ENCODE results near the gene GJB6. TPM values are rescaled to one million over a fixed set of nuclear protein-coding genes. Genes with fewer than 3 reads are reported as not detected.

The GJB6 gene
- total RNA-seq, 2 experiments from 2014 or later = 19.8 to 26.0 TPM

DNA sequence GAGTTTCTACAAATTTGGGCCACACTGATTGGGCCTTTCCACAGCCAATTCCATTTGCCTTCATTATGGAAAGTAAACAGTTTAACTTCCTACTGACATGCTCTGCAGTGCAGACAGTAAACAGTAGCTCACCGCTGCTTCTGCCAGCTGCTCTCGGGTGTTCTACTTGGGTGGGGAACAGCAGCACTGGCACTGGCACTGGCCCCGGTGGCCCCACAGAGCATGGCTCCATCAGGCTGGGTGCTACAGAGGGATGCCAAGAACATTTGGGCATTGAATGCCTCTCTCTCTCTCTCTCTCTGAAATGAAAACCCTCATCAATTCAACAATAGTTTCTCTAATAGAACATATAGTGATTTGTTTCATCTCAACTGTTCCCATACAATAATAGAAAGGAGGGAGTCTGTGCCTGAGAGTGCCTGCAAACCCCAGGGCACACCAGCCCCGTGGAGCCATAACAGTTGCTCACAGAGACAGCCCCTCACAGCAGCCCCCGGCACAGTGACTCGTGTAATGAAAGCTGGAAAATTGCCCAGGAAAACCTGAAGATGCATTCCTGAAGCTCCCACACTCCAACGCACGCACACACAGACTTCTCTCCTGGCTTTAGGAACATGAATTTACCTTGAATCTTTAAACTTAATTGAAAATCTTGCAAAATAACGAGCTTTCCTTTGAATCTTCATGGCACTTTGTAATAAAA is 38.2 kb upstream of the GJB6 start:
- ATAC-seq (ENCODE audit: poor library complexity) = no peak
- CTCF ChIA-PET = interaction anchor here (0.6 kb wide), 1 partner anchor 8 kb away, joined by 3 read pairs; no protein-coding TSS in a partner anchor
- H3K4me1 ChIP-seq (ENCODE audit: insufficient read depth, low read length) = no peaks in the 10 kb centered on the region
- no peak overlapping the region for H3K27ac ChIP-seq (ENCODE audit: low read depth in 1 of 2, low read length in 2 of 2)
- TF ChIP-seq, protein P1, sequence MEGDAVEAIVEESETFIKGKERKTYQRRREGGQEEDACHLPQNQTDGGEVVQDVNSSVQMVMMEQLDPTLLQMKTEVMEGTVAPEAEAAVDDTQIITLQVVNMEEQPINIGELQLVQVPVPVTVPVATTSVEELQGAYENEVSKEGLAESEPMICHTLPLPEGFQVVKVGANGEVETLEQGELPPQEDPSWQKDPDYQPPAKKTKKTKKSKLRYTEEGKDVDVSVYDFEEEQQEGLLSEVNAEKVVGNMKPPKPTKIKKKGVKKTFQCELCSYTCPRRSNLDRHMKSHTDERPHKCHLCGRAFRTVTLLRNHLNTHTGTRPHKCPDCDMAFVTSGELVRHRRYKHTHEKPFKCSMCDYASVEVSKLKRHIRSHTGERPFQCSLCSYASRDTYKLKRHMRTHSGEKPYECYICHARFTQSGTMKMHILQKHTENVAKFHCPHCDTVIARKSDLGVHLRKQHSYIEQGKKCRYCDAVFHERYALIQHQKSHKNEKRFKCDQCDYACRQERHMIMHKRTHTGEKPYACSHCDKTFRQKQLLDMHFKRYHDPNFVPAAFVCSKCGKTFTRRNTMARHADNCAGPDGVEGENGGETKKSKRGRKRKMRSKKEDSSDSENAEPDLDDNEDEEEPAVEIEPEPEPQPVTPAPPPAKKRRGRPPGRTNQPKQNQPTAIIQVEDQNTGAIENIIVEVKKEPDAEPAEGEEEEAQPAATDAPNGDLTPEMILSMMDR (IDR thresholded peaks at IDR 0.05) = no peak
- H3K9me3 ChIP-seq (ENCODE audit: control insufficient read depth in 1 of 2, insufficient read depth in 1 of 2, low read length in 2 of 2) = peaks cover 0 to 10% of the 10 kb centered on the region in 2 experiments
- no peaks in the 10 kb centered on the region for H3K27me3 ChIP-seq (ENCODE audit: control insufficient read depth in 1 of 2, insufficient read depth in 2 of 2, low read length in 2 of 2)
- Mint-ChIP-seq H3K4me1 (ENCODE audit: low read depth) (no peaks in the 10 kb centered on the region), H3K4me3 (no peak overlapping the region), H3K36me3 (ENCODE audit: low read depth) (no peaks in the 10 kb centered on the region), H3K9me3 (no peaks in the 10 kb centered on the region), H3K27ac (no peak overlapping the region), H3K27me3 (peaks cover 21% of the 10 kb centered on the region)
- POLR2A ChIA-PET = no interaction called here
- intact Hi-C loops (cut with DNase I, micrococcal nuclease) = no loop called here
- H3K36me3 ChIP-seq (ENCODE audit: insufficient read depth, low read length) = no peaks in the 10 kb centered on the region
- no peak for DNase-seq
- no peak overlapping the region for H3K4me3 ChIP-seq (ENCODE audit: low read length)

DNA sequence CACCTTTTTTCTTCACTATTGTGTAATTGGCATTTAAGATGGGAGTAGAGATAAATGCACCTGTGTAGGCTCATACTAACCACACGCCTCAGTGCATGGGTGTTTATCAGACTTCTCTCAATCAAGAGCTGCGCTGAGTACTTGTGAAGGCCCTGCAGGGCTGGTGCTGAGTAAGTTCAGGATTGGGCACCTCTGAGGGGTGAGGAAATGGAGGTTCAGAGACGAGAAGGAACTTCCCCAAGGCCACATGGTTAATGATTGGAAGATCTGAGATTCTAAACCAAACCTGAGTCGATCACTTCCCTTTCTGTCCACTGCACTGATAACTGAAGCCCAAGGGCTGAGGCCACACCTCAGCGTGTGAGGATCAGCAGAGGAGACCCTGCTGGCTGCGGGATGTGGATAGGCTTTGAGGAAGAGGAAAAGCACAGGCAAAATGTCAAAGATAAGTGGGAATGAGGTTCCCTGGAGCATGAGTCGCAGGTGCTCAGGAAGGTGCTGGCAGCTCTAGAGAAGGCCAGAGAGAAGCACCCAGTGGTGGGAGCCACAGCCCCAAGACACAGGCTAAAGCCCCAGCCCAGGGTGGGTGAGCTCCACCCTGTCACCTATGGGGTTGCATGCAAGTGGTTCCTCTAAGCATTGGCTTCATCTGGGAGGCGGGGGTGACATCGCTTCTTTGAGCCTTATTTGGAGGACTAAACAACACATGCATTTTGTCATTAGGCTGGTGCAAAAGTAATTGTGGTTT is 32.3 kb upstream of the GJB6 start:
- Mint-ChIP-seq H3K4me1 (ENCODE audit: low read depth) (peaks cover 5% of the 10 kb centered on the region), H3K4me3 (no peak overlapping the region), H3K36me3 (ENCODE audit: low read depth) (no peaks in the 10 kb centered on the region), H3K9me3 (no peaks in the 10 kb centered on the region), H3K27me3 (no peaks in the 10 kb centered on the region), H3K27ac (no peak overlapping the region)
- Histone ChIP-seq H3K27ac (ENCODE audit: low read depth in 1 of 2, low read length in 2 of 2) (no peak overlapping the region), H3K4me1 (ENCODE audit: insufficient read depth, low read length) (no peaks in the 10 kb centered on the region), H3K4me3 (ENCODE audit: low read length) (no peak overlapping the region), H3K27me3 (ENCODE audit: control insufficient read depth in 1 of 2, insufficient read depth in 2 of 2, low read length in 2 of 2) (no peaks in the 10 kb centered on the region), H3K36me3 (ENCODE audit: insufficient read depth, low read length) (no peaks in the 10 kb centered on the region), H3K9me3 (ENCODE audit: control insufficient read depth in 1 of 2, insufficient read depth in 1 of 2, low read length in 2 of 2) (no peaks in the 10 kb centered on the region)
- ChIA-PET POLR2A (no interaction called here), CTCF (no interaction called here)
- peak; percentile 26 for ATAC-seq (ENCODE audit: poor library complexity)
- TF ChIP-seq, protein P1 (IDR thresholded peaks at IDR 0.05) = no peak
- no peak for DNase-seq
- intact Hi-C loops (cut with DNase I, micrococcal nuclease) = no loop called here

DNA sequence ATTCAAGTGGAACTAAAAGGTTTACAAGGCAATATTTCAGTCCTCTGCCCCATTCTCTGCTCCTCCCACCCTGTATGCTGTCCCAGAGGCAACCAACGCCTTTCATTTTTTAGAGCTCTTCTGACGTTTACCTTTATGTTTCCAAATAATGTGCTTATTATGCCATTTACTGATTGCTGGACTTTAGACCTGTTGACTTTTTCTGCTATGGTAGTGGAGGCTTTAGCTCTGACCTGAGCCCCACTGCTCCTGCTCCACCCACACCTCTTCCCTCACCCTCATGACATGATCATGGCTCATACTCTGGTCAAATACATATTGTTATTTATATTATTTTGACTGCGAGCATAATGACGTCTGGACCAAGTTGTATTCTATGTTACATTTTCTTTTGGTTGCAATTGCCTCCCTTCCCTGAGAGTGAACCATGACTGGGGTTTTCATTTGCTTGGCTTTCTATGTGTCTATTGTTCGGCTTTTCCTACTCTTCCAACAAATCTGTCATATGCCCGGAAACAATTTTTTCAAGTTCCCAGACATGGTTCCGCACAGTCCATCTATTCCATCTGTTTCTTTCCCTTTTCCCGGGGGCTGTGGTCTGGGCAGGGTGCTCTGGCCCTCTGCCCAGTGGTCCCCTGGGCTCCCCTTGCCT is 31.4 kb upstream of the GJB6 start:
- POLR2A ChIA-PET = no interaction called here
- H3K36me3 Mint-ChIP-seq (ENCODE audit: low read depth) = no peaks in the 10 kb centered on the region

More for the DNA sequence above, 31.4 kb upstream of the GJB6 start:
- Histone ChIP-seq H3K4me1 (ENCODE audit: insufficient read depth, low read length) (no peaks in the 10 kb centered on the region), H3K27me3 (ENCODE audit: control insufficient read depth in 1 of 2, insufficient read depth in 2 of 2, low read length in 2 of 2) (no peaks in the 10 kb centered on the region), H3K4me3 (ENCODE audit: low read length) (no peak overlapping the region), H3K27ac (ENCODE audit: low read depth in 1 of 2, low read length in 2 of 2) (no peak overlapping the region), H3K9me3 (ENCODE audit: control insufficient read depth in 1 of 2, insufficient read depth in 1 of 2, low read length in 2 of 2) (no peaks in the 10 kb centered on the region), H3K36me3 (ENCODE audit: insufficient read depth, low read length) (no peaks in the 10 kb centered on the region)
- Mint-ChIP-seq H3K27ac (no peak overlapping the region), H3K4me1 (ENCODE audit: low read depth) (peaks cover 5% of the 10 kb centered on the region), H3K27me3 (no peaks in the 10 kb centered on the region), H3K4me3 (no peak overlapping the region), H3K9me3 (no peaks in the 10 kb centered on the region)
- ATAC-seq (ENCODE audit: poor library complexity) (no peak), DNase-seq (no peak)
- TF ChIP-seq, protein P1 (IDR thresholded peaks at IDR 0.05) = no peak
- CTCF ChIA-PET = interaction anchor here (0.6 kb wide), 1 partner anchor 66 kb away, joined by 3 read pairs; no protein-coding TSS in a partner anchor
- intact Hi-C loops (cut with DNase I, micrococcal nuclease) = no loop called here

Data from CD4-positive, alpha-beta T cell (primary cell).